ENCODE measurements around the gene TCF4. TPM values are rescaled to one million over a fixed set of nuclear protein-coding genes. Genes with fewer than 3 reads are reported as not detected.

TCF4 gene
- total and polyA plus RNA-seq, 2 donors (not counting 3 experiments of a cell fraction or from before 2014, with no cell fraction given): 183 to 390 TPM

DNA sequence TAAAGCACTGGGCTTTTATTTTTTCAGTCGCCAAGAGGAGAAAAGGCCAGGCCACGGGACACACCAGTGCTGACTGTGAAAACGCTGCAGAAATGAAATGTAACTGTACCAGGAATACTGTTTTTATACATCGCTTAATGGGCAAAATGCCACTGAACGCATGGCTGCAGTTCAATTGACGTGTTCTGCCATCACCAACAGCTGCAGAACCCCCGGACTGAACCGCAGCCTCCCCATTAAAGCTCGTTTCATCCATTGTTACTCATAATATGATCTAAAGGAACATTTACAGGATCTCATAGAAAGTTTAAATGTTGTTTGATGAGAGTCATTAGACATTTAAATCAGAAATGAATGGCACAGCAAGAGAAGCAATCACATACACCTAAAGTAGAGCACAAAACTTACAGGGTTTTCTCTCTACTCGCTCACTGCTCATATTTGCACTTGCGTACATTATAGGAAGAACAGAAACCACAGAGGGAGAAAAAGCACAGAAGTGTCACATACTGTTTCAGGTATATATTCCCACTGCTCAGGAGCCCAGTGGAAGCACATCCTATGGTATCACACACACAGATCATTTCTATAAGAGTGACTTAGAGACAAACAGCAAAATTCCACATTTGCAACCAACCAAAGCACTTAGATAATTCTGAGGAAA is 35.3 kb downstream of the TCF4 start:
- TF ChIP-seq EZH2 (IDR thresholded peaks at IDR 0.05; ENCODE audit: borderline replicate concordance, low read depth, low read length, severe bottlenecking) (no peak), POLR2AphosphoS5 (IDR thresholded peaks at IDR 0.05; ENCODE audit: insufficient read depth, low read depth, low read length) (no peak), POLR2A (IDR thresholded peaks at IDR 0.05; ENCODE audit: low read depth, low read length) (no peak), JUN (IDR thresholded peaks at IDR 0.05; ENCODE audit: borderline replicate concordance, insufficient read depth, insufficient read length, low read depth) (no peak)
- TF ChIP-seq, protein P1, sequence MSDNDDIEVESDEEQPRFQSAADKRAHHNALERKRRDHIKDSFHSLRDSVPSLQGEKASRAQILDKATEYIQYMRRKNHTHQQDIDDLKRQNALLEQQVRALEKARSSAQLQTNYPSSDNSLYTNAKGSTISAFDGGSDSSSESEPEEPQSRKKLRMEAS (IDR thresholded peaks at IDR 0.05; ENCODE audit: insufficient read depth, insufficient read length): no peak
- TF ChIP-seq, protein P2, sequence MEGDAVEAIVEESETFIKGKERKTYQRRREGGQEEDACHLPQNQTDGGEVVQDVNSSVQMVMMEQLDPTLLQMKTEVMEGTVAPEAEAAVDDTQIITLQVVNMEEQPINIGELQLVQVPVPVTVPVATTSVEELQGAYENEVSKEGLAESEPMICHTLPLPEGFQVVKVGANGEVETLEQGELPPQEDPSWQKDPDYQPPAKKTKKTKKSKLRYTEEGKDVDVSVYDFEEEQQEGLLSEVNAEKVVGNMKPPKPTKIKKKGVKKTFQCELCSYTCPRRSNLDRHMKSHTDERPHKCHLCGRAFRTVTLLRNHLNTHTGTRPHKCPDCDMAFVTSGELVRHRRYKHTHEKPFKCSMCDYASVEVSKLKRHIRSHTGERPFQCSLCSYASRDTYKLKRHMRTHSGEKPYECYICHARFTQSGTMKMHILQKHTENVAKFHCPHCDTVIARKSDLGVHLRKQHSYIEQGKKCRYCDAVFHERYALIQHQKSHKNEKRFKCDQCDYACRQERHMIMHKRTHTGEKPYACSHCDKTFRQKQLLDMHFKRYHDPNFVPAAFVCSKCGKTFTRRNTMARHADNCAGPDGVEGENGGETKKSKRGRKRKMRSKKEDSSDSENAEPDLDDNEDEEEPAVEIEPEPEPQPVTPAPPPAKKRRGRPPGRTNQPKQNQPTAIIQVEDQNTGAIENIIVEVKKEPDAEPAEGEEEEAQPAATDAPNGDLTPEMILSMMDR (IDR thresholded peaks at IDR 0.05; ENCODE audit: extremely low read depth in 1 of 2, insufficient read depth in 1 of 2, low read depth in 1 of 2, low read length in 2 of 2): no peak
- H3K36me3 ChIP-seq (ENCODE audit: control insufficient read depth in 2 of 2, extremely low read depth in 1 of 2, insufficient read depth in 2 of 2, low read length in 2 of 2): peaks cover 2 to 4% of the 10 kb centered on the region in 2 experiments
- CTCF ChIA-PET: no interaction called here
- no peaks in the 10 kb centered on the region for H3K27me3 ChIP-seq (ENCODE audit: control insufficient read depth in 2 of 2, insufficient read depth in 2 of 2, low read length in 2 of 2)
- POLR2A ChIA-PET: no interaction called here
- intact Hi-C loops (cut with micrococcal nuclease): no loop called here
- H3K9me3 ChIP-seq (replicated peaks; ENCODE audit: control insufficient read depth, insufficient read depth, low read length): no peaks in the 10 kb centered on the region
- H2AFZ ChIP-seq (ENCODE audit: low read depth, low read length): no peak overlapping the region
- H3K9ac ChIP-seq (replicated peaks; ENCODE audit: extremely low read depth, insufficient read depth, low read length): no peak overlapping the region
- FAIRE-seq (no peak), DNase-seq (ENCODE audit: low read depth, low spot score) (no peak)
- H3K9me1 ChIP-seq (replicated peaks; ENCODE audit: control insufficient read depth, extremely low read depth, insufficient read depth, low read length): no peaks in the 10 kb centered on the region
- dilution Hi-C loops (cut with MboI; ENCODE audit: extremely low pct_ligation_motif_present, low sequenced_read_pairs): no loop called here
- H3K4me2 ChIP-seq (ENCODE audit: insufficient read depth, low read length): no peak overlapping the region
- BruUV-seq (replicated peaks): no TSS peak
- peaks cover 39% of the 10 kb centered on the region for H3K79me2 ChIP-seq (ENCODE audit: control insufficient read depth, insufficient read depth, low read length)
- no peak overlapping the region for H3K27ac ChIP-seq (ENCODE audit: insufficient read depth, low read depth, low read length)
- no peaks in the 10 kb centered on the region for H3K4me1 ChIP-seq (ENCODE audit: control insufficient read depth, extremely low read depth, insufficient read depth, low read length)
- H4K20me1 ChIP-seq (replicated peaks; ENCODE audit: control insufficient read depth, extremely low read depth, insufficient read depth, low read length): peaks cover 5% of the 10 kb centered on the region
- H3K4me3 ChIP-seq (replicated peaks in 1 of 3; ENCODE audit: insufficient read depth in 1 of 3, low read depth in 1 of 3, low read length in 3 of 3): no peak overlapping the region
